ENCODE data around the gene SLC29A2. TPM values are rescaled to one million over a fixed set of nuclear protein-coding genes. Genes with fewer than 3 reads are reported as not detected.

Gene SLC29A2
- total and polyA plus RNA-seq, 4 donors = 1.2 to 3.3 (median 1.5) TPM

DNA sequence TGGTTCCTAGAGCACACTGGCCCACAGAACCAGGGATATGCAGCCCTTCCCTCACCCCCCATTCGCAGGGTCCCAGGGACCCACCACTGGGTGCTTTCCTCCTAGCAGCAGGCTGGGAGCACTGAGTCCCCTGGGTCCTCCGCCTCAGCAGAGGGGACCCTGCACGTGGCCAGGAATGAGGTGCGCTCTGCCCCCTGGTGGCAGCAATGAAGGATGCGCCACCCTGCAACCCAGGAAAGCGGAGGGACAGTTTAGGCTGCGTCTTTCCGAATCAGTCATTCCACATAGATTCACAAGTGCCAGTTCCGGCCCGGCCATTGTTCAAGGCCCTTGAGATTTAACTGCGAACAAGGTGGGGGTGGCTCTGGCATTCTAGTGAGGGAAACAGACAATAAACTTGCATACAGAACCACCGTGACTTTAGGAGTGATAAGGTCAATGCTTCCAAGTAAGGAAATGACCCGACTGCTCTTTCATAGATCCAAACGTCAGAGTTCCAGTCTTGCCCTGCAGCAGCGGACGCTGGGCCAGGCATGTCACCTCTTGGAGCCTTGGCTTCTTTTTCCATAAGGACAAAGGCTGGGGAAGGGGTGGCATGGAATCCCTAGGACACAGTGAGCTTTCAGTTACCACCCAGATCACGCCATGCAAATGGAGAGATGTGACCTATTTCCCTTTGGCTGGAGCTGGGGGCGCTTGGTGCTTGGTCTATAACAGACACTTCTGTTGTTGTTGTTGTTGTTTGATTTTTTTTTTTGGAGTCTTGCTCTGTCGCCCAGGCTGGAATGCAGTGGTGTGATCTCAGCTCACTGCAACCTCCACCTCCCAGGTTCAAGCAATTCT, 43.0 kb downstream of the SLC29A2 start:
- peak; percentile 33 for TF ChIP-seq NR2F2 (IDR thresholded peaks at IDR 0.05)
- no peak for TF ChIP-seq ZBTB33 (IDR thresholded peaks at IDR 0.05)
- TF ChIP-seq HNF4G (IDR thresholded peaks at IDR 0.05) = peak; percentile 11
- no peak for TF ChIP-seq GABPA (IDR thresholded peaks at IDR 0.05 in 1 of 2, conservative IDR thresholded peaks at IDR 0.05 in 1 of 2)
- peak; percentile 61 for TF ChIP-seq SP1 (IDR thresholded peaks at IDR 0.05)
- no peak for TF ChIP-seq HNF4A (conservative IDR thresholded peaks at IDR 0.05)
- peak in 1 of 2 donors; percentile 54 for TF ChIP-seq RXRA (IDR thresholded peaks at IDR 0.05)
- TF ChIP-seq CTCF (IDR thresholded peaks at IDR 0.05; ENCODE audit: low read depth, low read length, missing input control) = peak; percentile 90
- TF ChIP-seq EGR1 (IDR thresholded peaks at IDR 0.05; ENCODE audit: low read depth in 2 of 2) = no peak
- TF ChIP-seq REST (IDR thresholded peaks at IDR 0.05) = no peak
- no peak for TF ChIP-seq ATF3 (IDR thresholded peaks at IDR 0.05)
- TF ChIP-seq FOXA1 (IDR thresholded peaks at IDR 0.05) = no peak
- peak; percentile 90 to 96 for TF ChIP-seq RAD21 (IDR thresholded peaks at IDR 0.05)
- peak; percentile 38 for TF ChIP-seq YY1 (IDR thresholded peaks at IDR 0.05)
- no peak for TF ChIP-seq TAF1 (conservative IDR thresholded peaks at IDR 0.05)
- H3K27ac ChIP-seq (ENCODE audit: low read depth in 1 of 2, low read length in 2 of 2) = no peak overlapping the region
- H3K9me3 ChIP-seq (ENCODE audit: control insufficient read depth in 4 of 4, low read length in 3 of 4) = no peaks in the 10 kb centered on the region
- H3K36me3 ChIP-seq (ENCODE audit: control insufficient read depth in 4 of 4, insufficient read depth in 3 of 4, low read depth in 1 of 4, low read length in 3 of 4) = no peaks in the 10 kb centered on the region
- H3K27me3 ChIP-seq (ENCODE audit: control insufficient read depth in 4 of 4, insufficient read depth in 4 of 4, low read length in 3 of 4) = no peaks in the 10 kb centered on the region
- H3K9ac ChIP-seq (ENCODE audit: low read depth in 1 of 2, low read length in 2 of 2) = no peak overlapping the region
- H3K4me1 ChIP-seq (ENCODE audit: control insufficient read depth in 4 of 4, insufficient read depth in 4 of 4, low read length in 3 of 4) = peaks cover 2 to 9% (median 4%) of the 10 kb centered on the region in 4 donors
- H3K4me3 ChIP-seq (ENCODE audit: low read depth in 1 of 3, low read length in 3 of 3) = no peak overlapping the region
- WGBS = 10% methylated on average over 19 of the region's 19 CpGs
- peak; percentile 85 for DNase-seq (ENCODE audit: low spot score)

- H3K36me3 ChIP-seq (ENCODE audit: control insufficient read depth in 4 of 4, insufficient read depth in 3 of 4, low read depth in 1 of 4, low read length in 3 of 4) = no peaks in the 10 kb centered on the region
- H3K4me3 ChIP-seq (ENCODE audit: low read depth in 1 of 3, low read length in 3 of 3) = no peak overlapping the region
- no peak overlapping the region for H3K9ac ChIP-seq (ENCODE audit: low read depth in 1 of 2, low read length in 2 of 2)
- no peak overlapping the region for H3K27ac ChIP-seq (ENCODE audit: low read depth in 1 of 2, low read length in 2 of 2)
- peaks cover 2 to 9% (median 4%) of the 10 kb centered on the region in 4 donors for H3K4me1 ChIP-seq (ENCODE audit: control insufficient read depth in 4 of 4, insufficient read depth in 4 of 4, low read length in 3 of 4)
- WGBS = 65% methylated on average over 3 of the region's 3 CpGs
- H3K9me3 ChIP-seq (ENCODE audit: control insufficient read depth in 4 of 4, low read length in 3 of 4) = no peaks in the 10 kb centered on the region
- no peaks in the 10 kb centered on the region for H3K27me3 ChIP-seq (ENCODE audit: control insufficient read depth in 4 of 4, insufficient read depth in 4 of 4, low read length in 3 of 4)
- DNase-seq (ENCODE audit: low spot score) = no peak
- no peak for TF ChIP-seq RAD21 (IDR thresholded peaks at IDR 0.05)
- no peak for TF ChIP-seq NR2F2 (IDR thresholded peaks at IDR 0.05)
- no peak for TF ChIP-seq SP1 (IDR thresholded peaks at IDR 0.05)
- no peak for TF ChIP-seq CTCF (IDR thresholded peaks at IDR 0.05; ENCODE audit: low read depth, low read length, missing input control)
- TF ChIP-seq ZBTB33 (IDR thresholded peaks at IDR 0.05) = no peak
- no peak for TF ChIP-seq GABPA (IDR thresholded peaks at IDR 0.05 in 1 of 2, conservative IDR thresholded peaks at IDR 0.05 in 1 of 2)
- no peak for TF ChIP-seq ATF3 (IDR thresholded peaks at IDR 0.05)
- TF ChIP-seq HNF4G (IDR thresholded peaks at IDR 0.05) = no peak
- TF ChIP-seq EGR1 (IDR thresholded peaks at IDR 0.05; ENCODE audit: low read depth in 2 of 2) = no peak
- TF ChIP-seq JUND (IDR thresholded peaks at IDR 0.05) = no peak
Observed at GRCh38 chr11:66328031-66328301, 43.6 kb downstream of the SLC29A2 start.

Measured in liver (tissue), 9 donors.